Central memory CD4-positive, alpha-beta T cell (primary cell): ENCODE data around the gene KRTAP10-6.
A peak's percentile ranks its signal among the peaks of the same experiment; 100 is the strongest.
"Not testable (repeated sequence)": the region's sequence is repeated elsewhere in the genome, so short reads cannot be mapped to it uniquely, and the experiment has no call there.

Experiments used
- DNase-seq: peaks from one replicate; pipeline ENCODE4 v3.0.0; 2022

The KRTAP10-6 gene

GRCh38 chr21:44599264-44600029 is 7.1 kb upstream of the KRTAP10-6 start:
- DNase-seq, result no peak

DNA sequence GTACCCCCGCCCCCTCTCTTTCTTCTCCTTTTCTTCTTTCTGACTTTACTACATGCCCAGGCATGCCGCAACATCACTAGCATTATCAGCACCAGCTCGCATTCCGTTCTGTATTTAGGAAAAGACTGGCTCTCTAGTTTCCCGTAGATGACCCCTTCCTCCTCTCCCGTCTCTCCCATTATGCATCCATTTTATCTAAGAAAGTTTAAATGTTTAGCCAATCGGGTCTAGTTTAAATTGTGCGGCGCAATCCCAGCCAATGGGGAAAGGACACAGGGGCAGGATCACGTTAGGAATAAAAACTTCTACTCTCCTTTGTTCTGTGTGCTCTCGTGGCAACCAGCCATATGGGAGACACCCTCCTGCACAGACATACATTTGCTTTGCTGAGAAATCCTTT is 5.8 kb upstream of the KRTAP10-6 start:
- DNase-seq, result no peak

- no peak for DNase-seq
Observed at GRCh38 chr21:44596068-44596725, 3.9 kb upstream of the KRTAP10-6 start.

- DNase-seq, result no peak
Observed at GRCh38 chr21:44595524-44595923, 3.2 kb upstream of the KRTAP10-6 start.

GRCh38 chr21:44594406-44594916 is 2.2 kb upstream of the KRTAP10-6 start:
- no peak for DNase-seq

DNA sequence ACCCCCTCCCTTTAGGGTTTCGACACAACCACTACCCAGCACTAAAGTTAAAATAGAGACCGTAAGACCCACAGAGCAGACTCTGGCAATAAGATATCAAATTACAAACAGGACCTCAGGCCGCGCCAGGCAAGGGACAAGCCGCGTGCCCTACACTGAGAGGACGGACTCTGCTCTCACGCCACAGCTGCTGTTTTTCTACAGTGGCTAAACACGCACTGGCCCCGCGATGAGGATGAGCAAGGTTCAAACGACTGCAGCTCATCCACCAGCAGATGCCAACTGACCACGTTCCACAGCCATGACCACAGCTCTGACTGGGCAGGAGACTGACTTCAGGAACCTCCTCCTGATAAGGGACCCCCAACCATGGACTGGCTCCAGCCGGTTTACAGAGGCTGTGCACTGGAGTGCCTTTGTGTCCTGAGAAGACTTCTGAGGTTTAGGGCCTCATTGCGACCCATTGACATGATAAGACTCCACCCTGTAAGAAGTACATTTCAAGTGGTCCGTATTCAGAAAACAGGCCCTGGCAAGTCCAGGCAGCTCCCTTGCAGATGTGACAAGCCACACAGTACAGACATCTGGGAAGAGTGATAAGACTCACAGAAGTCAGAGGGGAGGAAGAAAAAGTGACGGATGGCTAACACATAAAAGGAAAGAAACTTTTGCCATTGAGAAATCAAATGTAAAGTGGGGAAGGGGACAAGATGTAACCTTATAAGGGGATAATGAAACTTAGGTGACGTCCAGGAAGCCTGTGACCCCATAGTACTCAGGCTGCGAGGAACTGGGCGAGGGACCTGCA is 1.5 kb upstream of the KRTAP10-6 start:
- no peak for DNase-seq

- DNase-seq, result not testable (repeated sequence)
Observed at GRCh38 chr21:44591801-44592130, 539 bp downstream of the KRTAP10-6 start.

GRCh38 chr21:44590897-44591800 is 1.2 kb downstream of the KRTAP10-6 start:
- not testable (repeated sequence) for DNase-seq

GRCh38 chr21:44590311-44590721 is 2.0 kb downstream of the KRTAP10-6 start:
- DNase-seq, result no peak

DNA sequence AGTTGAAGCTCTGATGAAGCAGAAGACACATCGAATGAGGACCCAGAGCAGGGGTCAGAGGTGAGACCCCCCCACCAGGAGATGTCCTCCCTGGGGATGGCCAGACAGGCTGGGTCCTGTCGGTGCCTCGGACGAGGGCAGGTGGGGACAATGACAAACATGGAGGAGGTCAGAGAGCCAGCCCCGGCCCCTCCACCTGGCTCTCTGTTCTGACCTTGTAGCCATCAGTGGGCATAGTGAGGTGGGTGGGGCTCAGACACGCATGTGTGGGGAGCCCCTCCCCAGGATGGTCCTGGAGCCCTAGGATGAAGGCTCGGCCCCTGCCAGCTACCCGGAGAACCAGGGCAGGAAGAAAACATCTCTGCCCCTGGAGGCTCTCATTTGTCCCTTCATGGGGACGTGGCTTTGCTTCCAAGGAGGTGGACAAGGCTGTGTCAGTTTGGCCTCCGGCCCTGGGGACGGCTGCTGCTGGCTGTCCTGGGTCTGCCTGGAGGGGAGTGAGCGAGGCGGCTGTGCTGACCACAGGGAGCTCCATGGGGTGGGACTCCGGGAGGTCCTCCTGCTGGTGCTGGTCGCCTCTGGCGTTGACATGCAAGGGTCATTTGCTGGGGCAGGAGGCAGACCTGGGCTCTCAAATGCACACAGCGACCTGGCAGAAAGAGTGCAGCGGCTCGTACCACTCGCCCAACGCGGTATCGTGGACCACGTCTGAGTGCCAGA is 2.6 kb downstream of the KRTAP10-6 start:
- no peak for DNase-seq

- no peak for DNase-seq
Observed at GRCh38 chr21:44589094-44589493, 3.2 kb downstream of the KRTAP10-6 start.

GRCh38 chr21:44585892-44586291 is 6.4 kb downstream of the KRTAP10-6 start:
- DNase-seq, result no peak

DNA sequence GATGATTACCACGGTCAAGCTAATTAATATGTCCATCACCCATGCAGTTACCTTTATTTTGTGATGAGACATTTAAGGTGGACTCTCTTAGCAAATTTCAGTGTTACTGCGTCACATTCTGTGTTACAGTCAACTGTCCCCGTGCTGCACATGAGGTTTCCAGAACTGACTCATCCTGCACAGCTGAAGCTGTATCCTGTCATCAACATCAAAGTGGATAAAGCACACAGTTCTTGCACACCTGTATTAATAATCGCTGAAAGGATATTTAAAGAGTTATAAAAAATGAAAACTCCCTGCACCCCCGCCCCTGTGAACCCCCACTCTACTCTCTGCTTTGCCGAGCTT is 8.5 kb downstream of the KRTAP10-6 start:
- DNase-seq, result peak; percentile 9

GRCh38 chr21:44583089-44583799 is 9.1 kb downstream of the KRTAP10-6 start:
- DNase-seq, result no peak

DNA sequence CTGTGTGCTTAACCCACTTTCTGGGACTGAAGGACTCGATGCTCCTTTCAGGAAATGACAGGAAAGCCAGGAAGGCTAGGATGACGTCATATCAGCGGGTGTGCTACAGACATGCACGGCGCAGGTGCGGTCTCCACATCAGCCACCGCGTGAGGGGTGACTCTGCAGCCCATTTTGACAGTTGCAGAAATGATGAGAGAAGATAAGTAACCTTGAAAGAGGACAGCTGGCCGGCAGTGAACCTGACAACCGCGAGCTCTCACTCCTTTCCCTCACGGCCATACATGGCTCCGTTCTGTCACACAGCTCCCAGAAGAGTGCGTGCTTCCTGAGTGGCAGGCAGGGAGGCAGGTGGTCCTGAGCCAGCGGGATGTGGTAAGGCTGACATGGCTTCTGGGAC is 10.2 kb downstream of the KRTAP10-6 start:
- DNase-seq, result no peak

DNA sequence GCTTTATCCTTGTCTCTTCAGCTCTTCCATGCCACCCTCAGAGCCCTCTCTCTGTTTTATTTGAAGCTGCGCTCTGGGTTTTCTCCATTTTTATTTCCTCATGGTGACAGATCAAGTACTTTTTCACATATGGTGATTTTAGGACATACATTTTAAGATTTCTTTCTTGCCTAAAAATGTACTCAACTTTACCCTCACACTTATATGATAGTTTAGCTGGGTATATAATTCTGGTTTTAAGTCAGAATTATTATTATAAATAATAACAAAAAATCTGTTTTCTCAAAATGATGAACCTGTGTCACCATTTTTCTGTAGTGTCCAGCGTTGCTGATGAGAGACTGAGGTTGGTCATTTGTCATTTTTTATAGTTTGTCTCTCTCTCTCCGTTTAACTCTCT is 11.1 kb downstream of the KRTAP10-6 start:
- DNase-seq, result no peak

GRCh38 chr21:44580231-44580821 is 12.0 kb downstream of the KRTAP10-6 start, which contains the start of gene KRTAP10-5:
Gene KRTAP10-5, minus strand, starts transcription at chr21:44580604. Its CDS starts 26 bp downstream, at chr21:44580578.
- not testable (repeated sequence) for DNase-seq

- DNase-seq, result no peak
Observed at GRCh38 chr21:44579833-44580144, 12.5 kb downstream of the KRTAP10-6 start.

- DNase-seq, result no peak
Observed at GRCh38 chr21:44579056-44579832, 13.1 kb downstream of the KRTAP10-6 start.
